ENCODE results near the gene GRIN3A.

GRIN3A gene

DNA sequence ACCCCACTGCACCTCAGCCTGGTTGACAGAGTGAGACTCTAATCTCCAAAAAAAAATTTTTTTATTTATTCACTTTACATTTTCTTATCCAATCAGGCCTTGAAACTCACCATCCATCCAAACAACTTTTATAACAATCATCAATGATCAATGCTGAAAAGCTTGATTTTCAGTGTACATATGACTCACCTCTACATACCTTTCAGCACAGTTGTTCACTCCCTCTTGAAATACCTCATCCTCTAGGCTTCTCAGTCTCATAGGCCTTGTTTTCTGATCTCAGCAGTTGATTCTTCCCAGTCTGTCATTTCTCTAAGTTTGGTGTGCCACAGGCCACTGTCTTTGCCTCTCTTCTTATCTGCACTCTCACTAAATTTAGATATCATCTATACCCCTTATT lies 36.2 kb downstream of the GRIN3A start:
- no peak for DNase-seq

- no peak for DNase-seq
These were observed 44.7 kb downstream of the GRIN3A start for GRCh38 chr9:101693546-101694336.

- DNase-seq: no peak
These were observed 46.8 kb downstream of the GRIN3A start for GRCh38 chr9:101691657-101692056.

DNA sequence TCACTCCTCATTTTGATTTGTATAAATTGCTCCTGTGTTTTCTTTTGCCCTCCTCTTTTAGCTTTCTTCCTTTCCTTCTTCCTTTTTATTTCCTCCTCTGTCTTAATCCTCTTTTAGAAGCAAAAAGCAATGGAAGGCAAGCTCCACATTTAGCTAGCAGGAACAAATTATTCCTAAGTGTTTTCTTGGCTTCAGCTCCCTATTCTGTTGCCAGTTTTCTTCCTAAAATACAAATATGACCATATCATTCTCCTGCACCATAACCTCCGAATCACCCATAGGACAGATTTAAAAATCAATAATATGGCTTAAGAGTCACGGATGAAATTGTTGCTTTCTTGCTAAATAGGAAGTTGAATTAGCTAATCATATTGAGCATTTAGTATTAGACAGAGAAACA lies 49.4 kb downstream of the GRIN3A start:
- no peak for DNase-seq

DNA sequence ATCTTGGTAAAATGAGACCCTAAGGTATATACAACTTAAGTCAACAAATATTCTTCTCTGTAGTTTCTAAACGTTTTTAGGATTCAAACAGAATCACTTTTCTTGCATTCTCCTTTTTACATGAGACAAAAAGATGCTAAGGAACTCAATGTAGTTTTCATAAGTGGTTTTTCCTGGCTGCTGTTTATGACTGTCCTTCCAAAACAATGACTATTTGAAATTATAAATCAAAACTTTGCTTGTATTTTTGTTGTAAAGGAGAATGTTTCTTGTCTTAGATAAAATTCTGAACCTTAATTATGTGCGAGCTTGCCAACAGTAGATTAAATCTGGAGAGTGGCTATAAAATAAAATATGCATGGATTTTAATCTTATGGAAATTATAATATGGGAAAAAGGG lies 53.8 kb downstream of the GRIN3A start:
- no peak for DNase-seq

DNA sequence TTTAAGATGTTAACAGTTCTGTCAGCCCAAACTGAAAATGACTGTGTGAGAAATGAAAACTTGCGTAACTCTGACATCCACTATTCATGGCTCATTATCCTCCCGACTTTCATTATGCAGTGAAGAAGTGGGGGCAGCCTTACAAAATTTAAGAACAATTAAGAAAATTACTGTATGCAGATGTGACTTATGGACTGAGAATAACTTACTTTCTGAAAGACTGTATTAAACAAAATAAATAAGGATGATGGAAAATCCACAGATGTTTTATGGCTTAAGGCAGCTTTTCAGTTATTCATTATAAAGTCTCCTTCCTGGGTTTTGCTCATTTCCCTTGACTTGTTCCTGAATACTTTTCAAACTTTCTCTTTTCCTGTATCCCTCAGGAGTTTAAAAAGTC lies 55.2 kb downstream of the GRIN3A start:
- no peak for DNase-seq

DNA sequence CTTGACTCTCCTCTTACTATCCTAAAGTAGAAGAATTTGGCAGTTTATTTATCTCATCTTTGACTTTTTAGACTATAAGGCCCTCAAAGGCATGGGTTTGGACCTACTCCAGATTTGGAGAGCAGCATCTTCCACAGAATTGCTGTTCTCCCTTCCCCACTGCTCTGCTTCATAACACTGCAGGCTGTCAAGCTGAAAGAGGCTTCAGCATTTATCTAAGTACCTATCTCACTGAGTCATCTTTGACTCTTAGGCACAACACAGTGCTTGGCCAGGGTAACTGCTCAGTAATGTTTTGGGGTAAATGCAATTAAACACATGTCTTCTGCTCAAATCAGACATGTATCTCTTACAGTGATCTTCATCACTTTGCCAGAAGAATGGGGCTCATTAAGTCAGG lies 60.6 kb downstream of the GRIN3A start:
- no peak for DNase-seq

DNA sequence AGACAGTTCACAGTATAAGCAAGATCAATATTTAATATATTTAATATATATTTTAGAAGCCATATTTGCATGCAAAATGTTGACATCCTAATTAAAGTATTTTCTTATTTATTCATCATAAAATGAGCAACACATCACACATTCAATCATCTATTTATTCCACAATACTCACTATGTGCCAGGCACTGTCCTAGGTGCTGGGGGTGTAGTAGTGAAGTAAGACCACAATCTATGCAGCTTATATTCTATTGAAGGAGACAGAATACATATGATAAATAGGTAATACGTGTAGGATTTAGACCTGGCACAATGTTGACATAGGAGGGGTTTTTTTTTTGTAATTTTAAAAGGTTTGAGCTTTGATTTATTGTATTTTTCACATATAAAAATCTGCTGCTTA lies 63.1 kb downstream of the GRIN3A start:
- no peak for DNase-seq

- DNase-seq: no peak
These were observed 64.3 kb downstream of the GRIN3A start for GRCh38 chr9:101674165-101674564.

- DNase-seq: no peak
These were observed 64.8 kb downstream of the GRIN3A start for GRCh38 chr9:101673642-101674041.

- no peak for DNase-seq
These were observed 66.9 kb downstream of the GRIN3A start for GRCh38 chr9:101671567-101671966.

GRCh38 chr9:101668421-101668820 lies 70.0 kb downstream of the GRIN3A start:
- no peak for DNase-seq

DNA sequence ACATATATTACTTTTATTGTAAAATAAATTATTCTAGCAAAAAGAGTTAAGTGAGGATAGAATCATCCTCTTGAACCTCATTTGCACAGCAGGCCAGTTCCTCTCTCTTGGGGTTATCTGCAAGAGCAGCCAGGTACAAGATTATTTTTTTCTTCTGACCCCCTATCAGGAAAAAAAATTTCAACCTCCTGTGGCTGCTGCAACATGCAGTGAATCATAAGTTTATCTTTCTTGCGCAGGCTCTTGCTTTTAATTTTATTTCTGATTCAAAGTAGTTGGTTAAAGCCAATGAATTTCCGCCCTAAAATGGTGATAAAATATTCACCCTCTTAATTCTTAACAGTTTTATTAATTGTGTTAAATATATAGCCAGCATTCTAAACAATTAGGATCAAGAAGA lies 74.0 kb downstream of the GRIN3A start:
- no peak for DNase-seq

DNA sequence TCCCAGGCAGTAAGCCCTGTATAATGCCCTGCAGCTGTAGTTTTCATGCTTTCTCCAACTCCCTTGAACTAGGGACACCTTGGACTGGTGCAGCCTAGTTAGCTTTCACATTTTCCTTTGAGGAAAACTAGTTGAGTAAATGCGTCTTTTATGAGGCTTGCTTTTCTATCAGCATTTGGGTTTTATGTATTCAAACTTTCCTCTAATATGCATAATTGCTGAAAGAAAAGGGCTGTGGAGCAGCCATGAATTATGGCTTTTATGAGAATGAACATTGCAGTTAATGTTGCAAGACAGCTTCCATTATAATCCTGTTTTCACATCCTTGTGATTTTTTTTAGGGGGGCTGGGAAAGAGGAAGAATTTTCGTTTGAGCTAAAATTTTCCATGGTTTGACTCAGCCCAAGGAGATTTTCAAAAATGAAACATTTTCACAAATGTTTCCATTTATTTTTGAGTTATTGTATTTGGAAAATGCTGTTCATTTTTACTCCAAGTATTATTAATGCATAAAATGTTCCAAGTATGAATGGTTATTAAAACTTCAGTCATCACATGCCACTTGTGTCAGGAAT lies 85.8 kb downstream of the GRIN3A start:
- DNase-seq: no peak

DNA sequence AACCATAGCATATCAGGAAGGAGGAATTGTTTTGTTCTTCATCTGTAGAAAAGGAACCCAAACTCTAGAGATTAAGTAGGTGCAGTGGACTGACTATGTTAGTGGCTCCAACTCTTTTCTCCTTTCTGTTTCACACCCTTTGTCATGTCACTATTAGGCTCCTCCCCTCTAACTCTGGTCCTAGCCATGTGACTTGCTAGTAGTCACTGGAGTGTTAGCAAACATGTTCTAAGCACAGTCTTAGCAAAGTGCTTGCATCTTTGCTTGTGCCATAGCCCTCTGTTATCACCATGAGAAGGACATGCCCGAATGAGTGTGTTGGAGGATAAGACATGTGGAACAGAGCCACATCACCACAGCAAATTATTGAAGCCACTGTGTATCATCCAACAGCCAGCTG lies 88.3 kb downstream of the GRIN3A start:
- no peak for DNase-seq

DNA sequence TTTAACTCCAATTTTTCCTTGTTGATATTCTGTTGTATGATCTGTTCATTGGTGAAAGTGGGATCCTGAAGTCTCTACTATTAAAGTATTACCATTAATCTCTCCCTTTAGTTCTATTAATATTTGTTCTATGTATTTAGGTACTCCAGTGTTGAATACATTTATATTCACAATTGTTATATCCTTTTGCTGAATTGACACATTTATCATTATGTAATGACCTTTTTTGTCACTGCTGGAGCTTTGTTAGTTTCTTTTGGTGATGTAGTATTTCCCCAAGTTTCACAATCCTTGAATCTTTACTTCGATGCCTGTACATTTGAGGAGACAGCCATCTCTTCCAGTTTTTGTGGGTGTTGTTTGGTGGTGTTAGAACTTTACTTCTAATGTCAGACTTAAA lies 90.0 kb downstream of the GRIN3A start:
- DNase-seq: no peak

- DNase-seq: no peak
These were observed 98.4 kb downstream of the GRIN3A start for GRCh38 chr9:101639785-101640665.

GRCh38 chr9:101639311-101639710 lies 99.1 kb downstream of the GRIN3A start:
- DNase-seq: no peak

DNA sequence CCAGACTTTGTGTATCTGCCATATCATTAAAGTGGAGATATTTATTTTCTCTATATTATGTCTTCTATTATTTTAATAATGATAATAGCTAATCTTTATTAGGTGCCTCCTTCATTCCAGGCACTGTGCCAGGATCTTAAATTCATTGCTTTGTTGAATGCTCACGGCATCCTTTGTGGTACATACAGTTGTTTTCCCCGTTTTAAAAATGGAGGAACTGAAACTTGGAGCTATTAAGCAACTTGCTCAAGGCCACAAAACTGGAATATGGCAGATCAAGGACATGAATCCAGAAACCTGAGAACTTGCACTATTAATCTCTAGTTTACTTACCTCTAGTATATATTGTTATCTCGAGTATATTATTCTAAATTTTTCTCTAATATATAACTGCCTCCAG lies 102.2 kb downstream of the GRIN3A start:
- no peak for DNase-seq

GRCh38 chr9:101635473-101635872 lies 103.0 kb downstream of the GRIN3A start:
- no peak for DNase-seq

- DNase-seq: no peak
These were observed 103.6 kb downstream of the GRIN3A start for GRCh38 chr9:101634741-101635409.

- no peak for DNase-seq
These were observed 105.8 kb downstream of the GRIN3A start for GRCh38 chr9:101632611-101633010.

DNA sequence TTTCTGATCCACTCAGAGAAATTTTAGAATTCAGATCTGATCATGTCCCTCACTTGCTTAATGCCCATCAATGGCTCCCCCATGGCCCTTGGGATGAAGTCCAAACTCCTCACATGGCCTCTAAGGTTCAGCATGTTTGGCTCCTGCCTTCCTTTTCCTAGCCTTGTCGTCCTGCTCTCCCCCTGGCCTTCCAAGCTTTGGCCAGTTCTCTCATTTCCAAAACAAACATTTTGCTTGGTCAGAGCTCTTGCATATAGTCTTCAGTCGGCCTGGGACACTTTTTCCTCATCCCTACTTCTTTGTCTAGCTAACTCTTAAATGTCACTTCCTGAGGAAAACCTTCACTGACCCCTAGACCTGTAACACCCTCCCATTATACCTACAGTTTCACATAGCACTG lies 106.6 kb downstream of the GRIN3A start:
- no peak for DNase-seq

Measured in GF-D8 (cell line).